Mammary epithelial cell (primary cell): Measurements from ENCODE around the gene GRIA3.

Experiments
- CTCF ChIP-seq, 2 donors: IDR thresholded peaks in 1 of 2; conservative IDR thresholded peaks in 1 of 2; 2 replicates each; pipeline ENCODE4 v1.5.1; 2011 to 2012; ENCODE audit warnings: inconsistent platforms in 2 of 2, low read length in 2 of 2, mild to moderate bottlenecking in 2 of 2, control low read depth in 1 of 2, low read depth in 1 of 2; ENCODE audit not compliant: insufficient read depth in 1 of 2; ENCODE audit errors: extremely low read depth in 1 of 2
- EZH2 ChIP-seq: IDR thresholded peaks from 2 replicates; pipeline ENCODE4 v1.6.1; 2012; ENCODE audit warnings: low read length, inconsistent platforms, borderline replicate concordance

GRCh38 chrX:123190096-123190495 lies 6.0 kb downstream of the GRIA3 start:
- TF ChIP-seq CTCF (conservative IDR thresholded peaks at IDR 0.05 in 1 of 2, IDR thresholded peaks at IDR 0.05 in 1 of 2; ENCODE audit: extremely low read depth in 1 of 2, insufficient read depth in 1 of 2, low read depth in 1 of 2, low read length in 2 of 2) (no peak), EZH2 (no peak)
